GM12801 (cell line): ENCODE measurements around the gene SRRM4.

ENCODE experiments used
- TF ChIP-seq, protein P1 (sequence below): IDR thresholded peaks from one replicate; pipeline ENCODE4 v1.5.1; 2011; ENCODE audit warnings: control low read depth; ENCODE audit not compliant: insufficient read length; ENCODE audit errors: extremely low read depth

The SRRM4 gene

DNA sequence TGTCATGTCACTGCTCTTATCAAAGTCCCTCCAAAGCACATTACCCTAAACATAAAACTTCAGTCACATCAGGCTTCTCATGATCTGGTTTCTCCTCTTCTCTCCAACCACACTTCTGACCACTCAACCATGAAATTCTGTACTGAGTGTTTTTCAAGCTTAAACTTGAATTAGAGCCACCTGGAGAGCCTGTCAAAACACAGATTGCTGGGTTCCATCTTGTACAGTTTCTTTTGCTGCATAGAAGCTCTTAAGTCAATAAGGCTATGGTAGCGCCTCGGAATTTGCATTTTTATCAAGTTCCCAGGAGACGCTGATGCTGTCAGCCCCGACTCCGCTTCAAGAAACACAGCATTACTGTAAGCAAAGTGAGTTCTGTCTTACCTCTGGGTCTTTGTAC is 16.4 kb upstream of the SRRM4 start:
- TF ChIP-seq, protein P1, sequence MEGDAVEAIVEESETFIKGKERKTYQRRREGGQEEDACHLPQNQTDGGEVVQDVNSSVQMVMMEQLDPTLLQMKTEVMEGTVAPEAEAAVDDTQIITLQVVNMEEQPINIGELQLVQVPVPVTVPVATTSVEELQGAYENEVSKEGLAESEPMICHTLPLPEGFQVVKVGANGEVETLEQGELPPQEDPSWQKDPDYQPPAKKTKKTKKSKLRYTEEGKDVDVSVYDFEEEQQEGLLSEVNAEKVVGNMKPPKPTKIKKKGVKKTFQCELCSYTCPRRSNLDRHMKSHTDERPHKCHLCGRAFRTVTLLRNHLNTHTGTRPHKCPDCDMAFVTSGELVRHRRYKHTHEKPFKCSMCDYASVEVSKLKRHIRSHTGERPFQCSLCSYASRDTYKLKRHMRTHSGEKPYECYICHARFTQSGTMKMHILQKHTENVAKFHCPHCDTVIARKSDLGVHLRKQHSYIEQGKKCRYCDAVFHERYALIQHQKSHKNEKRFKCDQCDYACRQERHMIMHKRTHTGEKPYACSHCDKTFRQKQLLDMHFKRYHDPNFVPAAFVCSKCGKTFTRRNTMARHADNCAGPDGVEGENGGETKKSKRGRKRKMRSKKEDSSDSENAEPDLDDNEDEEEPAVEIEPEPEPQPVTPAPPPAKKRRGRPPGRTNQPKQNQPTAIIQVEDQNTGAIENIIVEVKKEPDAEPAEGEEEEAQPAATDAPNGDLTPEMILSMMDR, result no peak

DNA sequence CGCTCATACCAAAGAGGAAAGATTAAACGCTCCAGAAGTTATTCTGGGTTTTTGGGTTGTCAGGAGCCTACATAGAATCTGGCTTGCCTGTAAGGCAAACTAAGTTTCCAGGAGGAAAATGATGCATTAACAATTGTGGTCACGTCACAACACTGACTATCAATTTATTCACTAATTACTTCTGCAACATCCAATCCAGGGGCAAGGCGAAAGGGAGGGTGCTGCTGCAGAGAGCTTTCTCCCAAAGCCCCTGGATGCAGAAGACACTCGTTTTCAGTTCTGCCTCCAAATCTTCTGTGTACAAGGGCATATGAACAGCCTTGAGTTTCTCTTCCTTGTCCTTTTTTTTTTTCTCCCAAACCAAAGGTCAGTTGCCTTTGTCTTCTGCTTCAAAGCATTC is 10.5 kb upstream of the SRRM4 start:
- TF ChIP-seq, protein P1, result no peak

DNA sequence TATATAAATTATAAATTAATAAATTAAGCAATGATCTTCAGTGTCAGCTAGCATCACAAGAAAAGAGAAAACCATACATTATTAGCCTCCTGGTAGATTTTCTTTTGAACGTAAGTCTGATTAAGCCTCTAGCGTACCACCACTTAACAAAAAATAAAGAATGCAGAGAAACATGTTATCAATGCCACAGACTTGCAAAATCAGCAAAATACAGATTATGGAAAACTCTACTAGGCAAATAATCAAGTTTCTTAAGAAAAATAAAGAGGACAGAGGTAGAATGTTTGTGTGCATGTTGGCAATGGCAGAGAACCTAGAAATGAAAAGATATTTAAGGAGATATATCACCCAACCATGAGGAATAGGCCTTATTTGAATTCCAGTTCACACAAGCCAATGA is 8.4 kb upstream of the SRRM4 start:
- TF ChIP-seq, protein P1, result no peak

DNA sequence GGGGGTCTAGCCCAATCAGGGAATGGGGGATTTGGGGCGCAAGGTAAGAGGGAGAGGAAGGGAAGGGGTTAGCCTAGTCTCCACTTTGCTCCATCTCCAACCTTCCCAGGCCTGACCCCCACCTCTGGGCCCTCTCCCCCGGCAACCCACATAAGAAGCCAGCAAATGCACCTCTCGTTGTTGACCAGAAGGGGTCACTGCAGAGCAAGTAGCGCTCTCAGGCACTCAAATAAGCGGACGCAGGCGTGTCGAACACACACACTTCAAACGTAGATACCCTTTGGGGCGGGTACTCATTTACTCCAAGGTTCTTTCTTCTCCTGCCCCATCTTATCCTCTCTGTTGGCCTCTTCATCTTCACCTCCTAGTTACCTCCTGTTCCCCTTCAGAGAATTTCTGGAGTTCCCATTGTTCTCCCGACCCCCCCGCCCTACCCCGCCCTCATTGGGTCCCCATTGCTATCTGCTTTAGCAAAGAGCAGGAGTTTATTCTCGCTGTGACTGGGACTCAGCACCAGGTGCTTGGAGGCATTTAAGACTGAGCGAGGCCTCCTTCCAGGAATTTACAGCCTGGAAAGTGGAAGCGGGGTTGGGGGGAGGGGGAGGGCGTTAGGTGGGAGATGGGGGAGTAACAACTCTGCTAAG is 1.5 kb upstream of the SRRM4 start:
- TF ChIP-seq, protein P1, result no peak

DNA sequence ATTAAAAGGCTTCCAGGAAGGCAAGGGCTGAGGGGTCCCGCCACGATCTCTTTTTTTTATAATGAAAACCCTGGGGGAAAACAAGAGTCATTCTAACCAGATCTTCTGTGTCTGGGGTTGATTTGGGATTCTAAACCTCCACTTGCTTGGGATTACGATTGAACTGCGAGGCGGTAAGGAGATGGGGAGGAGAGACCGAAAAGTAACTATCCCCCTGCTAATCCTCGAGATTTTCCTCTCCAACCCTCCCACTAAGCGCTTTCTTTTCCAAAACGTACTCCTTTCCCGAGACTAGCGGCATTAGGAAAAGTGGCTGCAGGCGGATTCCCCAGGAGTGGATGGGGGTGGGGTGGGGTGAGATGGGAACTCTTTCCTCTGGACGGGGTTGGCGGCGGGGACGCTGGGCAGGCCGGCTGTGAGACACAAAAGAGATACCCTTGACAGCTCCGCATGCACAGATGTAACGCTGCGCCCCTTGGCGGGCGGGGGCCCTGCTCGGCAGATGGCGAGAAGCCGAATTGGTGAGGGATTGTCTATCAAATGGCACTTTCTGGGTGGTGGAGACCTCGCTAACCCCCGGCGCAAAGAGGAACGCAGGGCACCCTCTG is 830 bp upstream of the SRRM4 start:
- TF ChIP-seq, protein P1, result no peak

DNA sequence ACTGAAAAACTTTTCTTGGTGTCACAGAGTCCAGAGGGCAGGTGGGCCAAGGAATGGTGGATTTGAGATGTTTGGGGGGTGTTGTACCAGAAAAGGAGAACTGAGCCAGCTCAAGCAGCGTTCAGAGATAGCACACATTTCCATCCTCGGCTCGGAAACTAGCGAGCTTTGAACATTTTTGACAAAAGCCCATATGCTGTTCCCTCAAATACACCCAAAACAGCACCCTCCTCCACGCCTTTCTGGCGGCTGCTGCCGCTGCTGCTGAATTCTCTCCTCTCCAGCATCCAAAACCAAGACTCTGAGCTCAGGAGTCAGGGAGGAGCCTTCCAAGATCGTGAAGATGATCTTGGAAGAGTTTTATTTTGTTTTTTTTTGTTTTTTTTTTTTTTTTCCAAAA is 961 bp downstream of the SRRM4 start:
- TF ChIP-seq, protein P1, result no peak

DNA sequence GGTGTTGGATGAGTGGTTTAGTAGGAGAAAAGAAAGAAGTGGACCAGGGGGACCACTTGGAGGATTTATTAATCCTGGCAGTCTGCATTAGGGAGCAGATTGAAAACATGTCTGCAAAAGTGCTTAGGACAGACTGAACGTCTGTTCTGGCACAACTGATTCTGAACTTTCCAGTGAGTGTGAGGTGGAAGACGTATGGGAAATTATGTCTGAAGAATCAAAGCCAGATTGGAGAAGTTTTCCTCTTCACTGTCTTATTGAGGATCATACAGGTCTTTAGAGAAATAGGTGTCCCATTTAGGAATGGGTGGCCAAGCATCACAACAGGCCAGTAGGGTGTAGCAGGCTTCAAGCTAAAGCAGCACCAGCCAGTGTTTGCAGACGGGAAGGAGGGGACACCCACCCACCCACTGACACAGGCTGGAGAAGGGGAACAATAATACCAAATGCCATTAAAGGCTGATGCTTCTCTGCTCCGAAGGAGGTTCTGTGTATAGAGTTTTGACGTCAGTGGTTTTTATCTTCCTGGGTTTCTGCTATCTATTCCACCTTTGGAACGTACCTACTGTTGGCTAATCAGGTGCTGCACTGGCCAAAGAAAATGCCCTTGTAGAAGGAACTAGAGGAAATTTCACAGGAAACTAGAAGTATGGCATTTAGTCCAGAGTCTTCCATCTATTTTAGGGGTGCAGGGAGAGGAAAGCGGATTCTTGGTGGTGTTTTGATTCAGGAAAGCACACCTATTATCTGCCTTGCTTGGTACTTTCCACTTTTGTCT is 1.8 kb downstream of the SRRM4 start:
- TF ChIP-seq, protein P1, result no peak
